Amniotic stem cell (primary cell): ENCODE results near the gene RPP40.
"Not testable (repeated sequence)": the region's sequence is repeated elsewhere in the genome, so short reads cannot be mapped to it uniquely, and the experiment has no call there.

ENCODE experiments used
- DNase-seq: peaks from one replicate; lab custom pipeline; 2025; lab: John Stamatoyannopoulos, UW

Gene RPP40

GRCh38 chr6:5014072-5014561, 10.3 kb upstream of the RPP40 start:
- DNase-seq: no peak

DNA sequence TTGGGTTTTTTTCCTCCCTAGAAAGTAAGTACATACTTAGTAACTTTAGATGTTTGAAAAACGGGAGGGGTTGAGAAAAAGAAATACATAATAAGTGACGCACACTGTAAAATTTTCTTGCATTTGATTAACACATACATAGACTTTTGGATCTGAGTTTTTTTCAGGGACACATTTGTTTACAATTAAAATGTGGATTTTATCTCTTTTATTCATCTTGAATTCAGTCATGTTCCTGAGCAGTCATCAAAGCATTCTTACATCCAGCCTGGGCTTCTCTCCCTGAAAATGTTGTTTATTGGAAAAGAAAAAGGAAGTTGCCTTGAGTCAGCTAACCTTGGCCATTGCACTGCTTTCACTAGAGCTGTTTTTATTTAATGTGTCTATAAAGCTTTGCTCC, 8.7 kb upstream of the RPP40 start:
- no peak for DNase-seq

GRCh38 chr6:5011346-5011745, 7.5 kb upstream of the RPP40 start:
- no peak for DNase-seq

- DNase-seq: no peak
Measured at GRCh38 chr6:5007531-5007930, 3.7 kb upstream of the RPP40 start.

GRCh38 chr6:5006222-5006621, 2.4 kb upstream of the RPP40 start:
- no peak for DNase-seq

- not testable (repeated sequence) for DNase-seq
Measured at GRCh38 chr6:5005038-5005433, 1.2 kb upstream of the RPP40 start.

DNA sequence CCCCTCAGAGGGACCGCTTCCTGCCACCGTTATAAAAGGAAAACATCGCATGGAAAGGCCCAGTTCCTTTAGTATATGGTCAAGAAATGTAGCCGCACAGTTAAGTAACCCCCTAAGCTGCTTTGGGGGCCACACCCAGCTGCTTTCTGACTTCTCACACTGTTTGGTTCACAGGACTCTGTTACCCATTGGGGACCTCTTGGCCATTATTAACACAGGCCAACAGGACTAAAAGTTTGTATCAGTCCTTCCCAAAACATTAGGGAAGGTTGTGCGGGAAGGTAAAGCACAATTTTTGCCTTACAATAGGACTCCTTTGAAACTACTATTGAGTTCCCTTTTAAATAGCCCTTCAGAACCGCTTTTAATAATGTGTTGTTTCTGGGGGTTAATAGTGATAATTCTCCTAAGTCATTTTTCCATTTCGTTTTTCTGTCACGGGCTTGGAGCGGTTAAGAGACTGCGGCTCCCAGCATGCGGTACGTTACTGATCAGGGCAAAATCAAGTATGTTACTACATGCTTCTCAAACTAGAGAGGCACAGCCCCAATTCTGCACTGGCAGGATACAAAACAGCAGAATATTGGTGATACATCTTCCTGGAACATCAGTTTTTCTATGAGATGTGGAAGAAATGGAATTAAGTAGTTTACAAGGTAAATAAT, 668 bp upstream of the RPP40 start:
- no peak for DNase-seq

GRCh38 chr6:4999586-4999985, 4.3 kb downstream of the RPP40 start:
- DNase-seq: no peak

DNA sequence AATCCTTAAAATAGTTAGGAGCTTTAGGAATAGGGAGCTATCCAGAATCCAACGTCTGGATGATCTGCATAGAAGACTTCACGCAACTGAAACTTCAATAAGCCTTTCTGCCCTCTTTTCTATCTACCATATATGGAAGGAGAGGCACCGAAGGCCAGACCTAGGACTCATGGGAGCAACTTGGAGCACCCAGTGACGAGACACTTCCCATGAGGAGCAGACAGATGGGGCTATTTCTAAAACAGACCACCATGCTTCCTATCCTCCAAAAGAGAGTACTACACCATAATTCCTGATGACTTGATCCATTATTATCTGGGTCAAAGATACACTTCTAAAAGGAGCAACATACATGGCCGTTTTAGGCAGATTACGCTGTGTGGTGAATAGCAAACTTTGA, 6.0 kb downstream of the RPP40 start:
- no peak for DNase-seq

GRCh38 chr6:4994741-4995140, 9.1 kb downstream of the RPP40 start:
- DNase-seq: no peak

DNA sequence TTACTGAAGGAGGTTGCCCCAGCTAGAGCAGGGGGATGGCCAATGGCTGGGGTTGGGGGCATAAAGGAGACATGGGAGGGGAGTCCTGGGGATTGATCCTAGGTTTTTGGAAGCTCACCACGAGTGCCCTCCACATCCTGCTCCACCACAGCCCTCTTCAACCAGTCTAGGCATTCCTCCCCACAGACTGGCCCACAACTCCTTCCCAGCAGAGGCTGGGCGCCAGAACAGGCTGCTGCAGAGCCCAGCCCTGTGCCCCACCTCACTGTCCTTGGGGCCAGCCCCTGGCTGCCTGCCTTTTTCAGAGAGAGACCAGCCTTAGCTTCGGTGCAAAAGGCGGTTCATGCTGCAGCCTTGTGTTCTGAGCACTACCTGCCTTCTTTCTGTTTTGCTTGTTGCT, 16.4 kb downstream of the RPP40 start:
- no peak for DNase-seq

DNA sequence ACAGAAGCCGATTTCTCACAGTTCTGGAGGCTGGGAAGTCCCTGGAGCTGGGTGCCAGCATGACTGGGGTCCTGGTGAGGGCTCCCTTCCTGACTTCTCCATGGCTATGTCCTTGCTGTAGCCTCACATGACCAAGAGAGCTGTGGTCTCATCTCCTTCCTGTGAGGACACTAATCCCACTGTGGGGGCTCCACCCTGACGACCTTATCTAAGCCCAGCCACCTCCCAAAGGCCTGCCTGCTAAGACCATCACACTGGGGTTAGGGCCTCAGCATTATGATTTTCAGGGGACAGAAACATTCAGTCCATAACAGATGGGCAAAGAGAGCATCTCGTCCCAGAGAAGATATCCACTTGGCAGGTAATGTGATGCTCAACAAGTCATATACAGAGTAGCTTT, 16.8 kb downstream of the RPP40 start:
- DNase-seq: no peak

DNA sequence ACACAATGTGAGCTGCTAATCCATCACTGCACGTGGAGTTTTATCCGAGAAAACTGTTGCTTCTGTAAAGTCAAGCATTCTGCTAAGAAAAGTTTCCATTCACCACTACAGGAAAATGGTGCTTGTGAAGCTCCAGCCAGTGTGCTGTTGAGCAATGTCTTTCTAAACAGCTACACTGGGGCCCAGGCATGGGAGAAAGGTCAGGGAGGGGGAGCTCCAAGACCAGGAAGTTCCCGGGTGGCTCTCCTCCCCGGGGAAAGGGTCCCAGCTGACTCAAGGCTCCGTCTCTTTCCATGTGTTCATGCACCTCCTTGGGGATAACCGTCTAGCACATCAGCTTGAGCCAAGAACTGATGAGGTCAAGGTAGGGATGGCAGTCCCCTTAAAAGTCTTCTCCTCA, 20.5 kb downstream of the RPP40 start:
- DNase-seq: no peak

DNA sequence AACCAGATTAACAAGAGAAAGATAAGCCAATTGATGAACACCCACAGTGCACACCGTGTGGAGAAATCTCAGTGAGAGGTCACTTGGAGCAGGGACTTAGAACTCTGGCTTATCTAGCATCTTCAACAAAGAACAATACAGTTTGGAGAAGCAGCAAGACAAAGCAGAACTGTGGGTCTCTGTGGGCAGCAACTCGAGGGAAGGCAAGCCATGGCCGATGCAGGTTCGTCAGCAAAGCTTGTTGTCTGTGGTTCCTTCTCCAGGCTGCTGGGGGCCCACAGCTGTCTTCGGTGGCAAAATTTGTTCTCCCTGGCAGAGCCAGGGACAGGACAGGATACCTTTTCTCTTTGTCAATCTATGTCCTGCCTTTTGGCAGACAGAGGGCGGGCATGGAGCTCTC, 22.1 kb downstream of the RPP40 start:
- no peak for DNase-seq

DNA sequence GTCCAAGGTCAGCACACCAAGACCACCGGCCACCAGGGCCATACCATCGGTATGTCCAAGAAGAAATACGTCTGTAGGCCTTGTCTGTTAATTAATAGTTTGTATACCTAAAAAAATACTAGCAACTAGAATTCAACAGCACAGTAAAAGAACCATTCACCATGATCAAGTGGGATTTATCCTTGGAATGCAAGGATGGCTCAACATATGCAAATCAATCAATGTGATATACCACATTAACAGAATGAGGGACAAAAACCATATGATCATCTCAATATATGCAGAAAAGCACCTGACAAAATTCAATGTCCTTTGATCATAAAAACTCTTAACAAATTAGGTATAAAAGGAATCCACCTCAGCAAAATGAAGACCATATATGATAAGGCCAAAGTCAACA, 24.4 kb downstream of the RPP40 start:
- DNase-seq: no peak

DNA sequence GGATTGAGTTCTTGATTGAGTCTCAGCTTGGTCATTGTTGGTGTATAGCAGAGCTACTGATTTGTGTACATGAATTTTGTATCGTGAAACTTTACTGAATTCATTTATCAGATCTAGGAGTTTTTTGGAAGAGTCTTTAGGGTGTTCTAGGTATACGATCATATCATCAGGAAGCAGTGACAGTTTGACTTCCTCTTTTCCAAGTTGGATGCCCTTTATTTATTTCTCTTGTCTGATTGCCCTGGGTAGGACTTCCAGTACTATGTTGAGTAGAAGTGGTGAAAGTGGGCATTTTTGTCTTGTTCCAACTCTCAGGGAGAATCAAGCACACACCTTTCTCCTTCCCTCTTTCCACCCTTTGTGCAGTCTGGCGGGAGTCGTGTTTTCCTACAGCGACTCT, 26.4 kb downstream of the RPP40 start:
- no peak for DNase-seq

- no peak for DNase-seq
Measured at GRCh38 chr6:4975506-4975905, 28.3 kb downstream of the RPP40 start.

DNA sequence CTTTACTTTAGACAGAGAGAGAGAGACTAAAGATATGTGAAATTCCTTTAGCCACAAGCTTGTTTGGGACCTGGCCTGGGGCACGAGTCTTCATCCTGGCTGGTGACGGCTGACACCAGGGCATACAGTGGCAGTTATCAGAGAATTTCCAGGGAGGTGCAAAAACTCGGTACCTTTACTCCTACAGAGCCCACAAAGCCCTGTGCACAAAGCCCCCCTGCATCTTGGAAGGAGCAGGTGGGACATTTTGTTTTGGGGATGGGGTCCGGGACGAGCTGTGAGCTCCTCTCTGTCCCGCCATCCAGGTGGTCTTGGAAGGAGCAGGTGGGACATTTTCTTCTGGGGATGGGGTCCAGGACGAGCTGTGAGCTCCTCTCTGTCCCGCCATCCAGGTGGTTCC, 28.9 kb downstream of the RPP40 start:
- DNase-seq: no peak

DNA sequence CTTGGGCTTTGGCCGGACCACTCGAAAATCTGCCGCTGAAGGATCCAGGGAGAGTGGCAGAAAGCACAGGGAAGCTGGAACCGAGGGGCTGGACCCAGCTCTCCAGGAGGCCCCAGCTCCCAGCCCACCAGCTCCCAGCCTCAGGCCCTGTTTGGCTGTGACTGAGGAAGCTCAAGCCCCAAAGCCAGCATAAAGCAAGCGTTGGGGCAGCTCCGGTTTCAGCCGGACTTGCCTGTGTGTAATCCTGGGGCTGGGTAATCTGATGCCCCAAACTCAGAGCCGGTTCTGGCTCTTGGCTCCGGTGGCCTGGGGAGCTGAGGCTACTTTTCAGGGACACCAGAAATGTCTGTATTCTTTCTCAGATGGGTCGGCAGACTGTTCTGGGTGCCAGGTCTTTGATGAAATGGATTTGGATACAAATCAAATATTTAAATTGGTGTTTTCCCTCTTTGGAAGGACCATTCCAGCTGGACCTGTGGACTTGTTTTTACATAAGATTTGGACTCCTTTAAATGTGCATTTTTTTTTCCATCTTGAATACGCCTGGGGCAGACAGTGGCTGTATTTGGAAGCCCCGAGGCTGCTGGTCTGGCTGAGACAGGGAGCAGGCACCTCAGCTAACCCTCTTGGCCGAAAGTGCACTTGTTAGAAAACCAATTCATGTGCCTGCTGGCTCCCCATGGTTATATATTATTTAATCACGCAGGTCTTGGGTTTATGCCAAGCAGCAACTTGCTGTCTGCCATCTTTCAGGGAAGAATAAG, 29.7 kb downstream of the RPP40 start:
- peak; percentile 1 for DNase-seq

DNA sequence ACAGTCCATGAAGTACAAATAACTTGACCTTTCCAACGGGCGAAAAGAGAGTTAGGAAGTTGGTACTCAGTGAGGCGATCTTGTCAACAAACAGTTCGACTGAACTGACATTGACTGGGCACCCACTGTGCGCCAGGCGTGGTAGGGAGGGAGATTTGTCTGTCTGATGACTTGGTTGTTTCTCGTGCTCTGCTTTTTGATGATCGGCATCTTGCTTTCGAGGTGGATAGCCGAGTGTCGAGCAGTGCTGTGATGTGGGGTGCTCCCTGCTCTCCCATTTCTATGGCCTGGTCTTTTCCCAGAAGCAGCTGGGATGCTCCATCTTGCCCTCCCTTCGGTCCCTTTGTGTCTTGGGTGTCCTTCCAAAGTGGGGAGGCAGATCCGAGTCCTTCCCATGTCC, 30.4 kb downstream of the RPP40 start:
- DNase-seq: no peak

- DNase-seq: no peak
Measured at GRCh38 chr6:4972438-4972837, 31.4 kb downstream of the RPP40 start.

DNA sequence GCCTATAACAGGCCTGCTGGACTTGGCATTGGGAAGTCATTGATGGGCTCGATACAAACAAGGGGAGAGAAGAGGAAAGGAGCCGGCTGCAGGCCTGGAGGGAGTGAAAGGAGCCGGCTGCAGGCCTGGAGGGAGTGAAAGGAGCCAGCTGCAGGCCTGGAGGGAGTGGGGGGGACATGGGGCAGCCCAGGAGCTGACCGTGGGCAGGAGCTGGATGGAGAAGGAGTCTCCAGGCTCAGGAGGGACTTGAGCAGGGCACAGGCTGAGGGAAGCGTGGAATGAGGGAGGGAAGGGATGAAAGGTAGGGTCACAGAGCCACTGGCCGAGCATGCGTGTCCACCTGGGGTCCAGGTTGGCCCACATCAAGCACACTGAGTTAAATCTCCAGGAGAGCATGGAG, 32.0 kb downstream of the RPP40 start:
- DNase-seq: no peak

GRCh38 chr6:4970739-4971395, 33.0 kb downstream of the RPP40 start:
- DNase-seq: no peak
